ENCODE results near the gene DCTN3. TPM values are rescaled to one million over a fixed set of nuclear protein-coding genes. Genes with fewer than 3 reads are reported as not detected.

The DCTN3 gene
- total and polyA plus RNA-seq, 11 donors, result 73.8 to 155 (median 121) TPM

- no peaks in the 10 kb centered on the region for H3K27me3 ChIP-seq
- peaks cover 3 to 45% (median 38%) of the 10 kb centered on the region in 12 donors for H3K4me1 ChIP-seq
- H3K4me3 ChIP-seq, result peak overlapping the region; percentile 38 to 96 (median 80)
- no peak for ATAC-seq
- DNase-seq, result no peak
- no peaks in the 10 kb centered on the region for H3K9me3 ChIP-seq
- no peak for TF ChIP-seq CTCF (IDR thresholded peaks at IDR 0.05)
- TF ChIP-seq POLR2A (IDR thresholded peaks at IDR 0.05), result no peak
- WGBS, 4 donors, result 40 to 54% (median 48%) methylated on average over 9 to 10 of the region's 10 CpGs
- peaks cover 0 to 29% (median 21%) of the 10 kb centered on the region in 9 donors for H3K36me3 ChIP-seq
- H3K27ac ChIP-seq, result peak overlapping the region in 10 of 12 donors; percentile 87 to 96 (median 93)
- intact Hi-C loops (cut with DNase I), result no loop called here
These were observed 27.4 kb upstream of the DCTN3 start for GRCh38 chr9:34647651-34648050.

GRCh38 chr9:34647084-34647403 lies 26.7 kb upstream of the DCTN3 start:
- H3K4me1 ChIP-seq, result peaks cover 0 to 40% (median 34%) of the 10 kb centered on the region in 12 donors
- no peak for ATAC-seq
- no peaks in the 10 kb centered on the region for H3K27me3 ChIP-seq
- peak overlapping the region; percentile 54 to 96 (median 93) for H3K27ac ChIP-seq
- intact Hi-C loops (cut with DNase I), result no loop called here
- WGBS, 4 donors, result 0 to 2% (median 1%) methylated on average over 5 to 8 of the region's 8 CpGs
- peak overlapping the region; percentile 38 to 96 (median 80) for H3K4me3 ChIP-seq
- H3K9me3 ChIP-seq, result no peaks in the 10 kb centered on the region
- TF ChIP-seq CTCF (IDR thresholded peaks at IDR 0.05), result peak in 1 of 12 donors; percentile 5
- no peak for TF ChIP-seq POLR2A (IDR thresholded peaks at IDR 0.05)
- H3K36me3 ChIP-seq, result peaks cover 0 to 29% (median 21%) of the 10 kb centered on the region in 9 donors
- DNase-seq, result no peak

- Histone ChIP-seq H3K27ac (peak within 1 kb of the TSS; percentile 54 to 96 (median 93)), H3K36me3 (peaks cover 0 to 29% (median 21%) of the 10 kb centered on the region in 9 donors), H3K27me3 (no peaks in the 10 kb centered on the region), H3K4me3 (peak within 1 kb of the TSS; percentile 38 to 96 (median 80)), H3K4me1 (peaks cover 0 to 37% (median 29%) of the 10 kb centered on the region in 12 donors), H3K9me3 (no peaks in the 10 kb centered on the region)
- ATAC-seq (peak; percentile 79 to 89 (median 86)), DNase-seq (peak; percentile 93 to 99 (median 96))
- TF ChIP-seq CTCF (IDR thresholded peaks at IDR 0.05) (peak; percentile 13 to 57 (median 36)), POLR2A (IDR thresholded peaks at IDR 0.05) (peak in 1 of 2 donors; percentile 72)
- WGBS, 4 donors, result 5 to 10% (median 6%) methylated on average over 21 to 43 of the region's 43 CpGs
- intact Hi-C loops (cut with DNase I), result no loop called here
These were observed 26.2 kb upstream of the DCTN3 start, which contains the start of gene GALT for GRCh38 chr9:34646211-34647083. TSS of gene GALT (plus strand) at chr9:34646675. CDS start at chr9:34646705, 30 bp downstream.

- TF ChIP-seq POLR2A (IDR thresholded peaks at IDR 0.05) (no peak), CTCF (IDR thresholded peaks at IDR 0.05) (no peak)
- DNase-seq (no peak), ATAC-seq (no peak)
- intact Hi-C loops (cut with DNase I), result no loop called here
- Histone ChIP-seq H3K4me1 (peaks cover 0 to 28% (median 22%) of the 10 kb centered on the region in 12 donors), H3K27ac (no peak overlapping the region), H3K9me3 (no peaks in the 10 kb centered on the region), H3K4me3 (no peak overlapping the region), H3K27me3 (no peaks in the 10 kb centered on the region), H3K36me3 (peaks cover 0 to 19% (median 17%) of the 10 kb centered on the region in 9 donors)
These were observed 24.5 kb upstream of the DCTN3 start for GRCh38 chr9:34644766-34645314.
